ENCODE data around the gene POLDIP3. TPM values are rescaled to one million over a fixed set of nuclear protein-coding genes. Genes with fewer than 3 reads are reported as not detected.
"Not testable (repeated sequence)": the region's sequence is repeated elsewhere in the genome, so short reads cannot be mapped to it uniquely, and the experiment has no call there.

The POLDIP3 gene
- polyA plus RNA-seq, 1 donor: 54.9 TPM

DNA sequence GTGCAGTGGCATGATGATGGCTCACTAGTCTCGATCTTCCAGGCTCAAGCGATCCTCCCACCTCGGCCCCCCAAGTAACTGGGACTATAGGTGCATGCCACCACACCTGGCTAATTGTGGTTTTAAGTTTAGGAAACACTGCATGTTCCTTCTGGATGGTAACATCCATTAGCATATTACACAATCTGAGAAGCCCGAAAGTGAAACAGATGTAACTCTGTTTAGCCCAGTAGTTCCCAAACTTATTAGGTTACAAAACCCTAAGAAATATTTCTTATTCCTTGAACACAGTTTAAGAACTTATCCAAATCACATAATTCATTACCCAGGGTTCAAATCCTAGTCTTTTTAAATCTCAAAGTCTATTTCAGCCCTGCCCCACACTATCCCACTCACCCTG is 28.3 kb downstream of the POLDIP3 start:
- no peak for DNase-seq (ENCODE audit: low read depth)

DNA sequence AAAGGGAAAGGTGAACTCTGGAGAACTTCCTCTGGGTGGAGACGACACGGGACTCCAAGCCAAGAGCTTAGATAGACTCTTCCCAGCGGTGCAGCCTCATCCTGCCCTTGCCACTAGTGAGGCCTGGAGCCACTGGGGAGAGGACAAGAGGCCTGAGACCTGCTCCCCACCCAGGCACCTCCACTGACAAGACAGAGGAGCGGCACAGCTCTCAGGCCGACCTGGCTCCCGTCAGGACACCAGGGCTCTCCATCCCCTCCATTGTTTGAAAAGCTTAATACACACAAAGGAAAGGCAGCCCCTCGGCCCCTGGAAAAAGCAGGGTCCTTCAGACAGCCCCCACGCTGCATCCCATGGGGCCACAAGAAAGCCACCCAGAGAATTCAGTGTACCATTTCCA is 29.6 kb downstream of the POLDIP3 start:
- DNase-seq (ENCODE audit: low read depth): no peak

DNA sequence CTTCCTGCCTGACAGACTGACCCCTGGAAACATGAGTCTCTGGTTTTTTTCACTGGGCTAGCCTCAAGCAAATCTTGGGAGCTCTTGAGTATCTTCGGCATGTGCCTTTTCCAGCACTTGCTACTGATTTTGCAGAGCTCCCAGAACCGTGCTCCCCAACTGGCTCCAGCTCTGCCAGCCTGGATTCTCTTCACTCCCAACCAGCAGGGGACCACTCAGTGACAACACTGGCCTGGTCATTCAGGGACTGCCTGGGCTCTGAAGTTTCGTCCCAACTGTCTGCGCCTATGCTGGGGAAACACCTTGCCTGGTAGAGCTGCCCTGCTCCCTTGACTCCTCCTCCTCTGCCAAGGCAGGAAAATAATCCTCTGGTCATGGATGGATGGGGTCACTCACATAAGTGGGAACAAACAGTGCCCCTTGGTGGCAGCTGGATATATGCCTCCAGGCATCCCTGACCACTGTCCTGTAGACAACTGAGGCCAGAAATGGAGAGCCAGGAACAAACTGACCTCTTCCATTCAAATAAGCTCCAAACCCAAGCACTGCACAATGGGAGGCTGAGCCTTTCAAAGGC is 30.2 kb downstream of the POLDIP3 start:
- DNase-seq (ENCODE audit: low read depth): no peak

DNA sequence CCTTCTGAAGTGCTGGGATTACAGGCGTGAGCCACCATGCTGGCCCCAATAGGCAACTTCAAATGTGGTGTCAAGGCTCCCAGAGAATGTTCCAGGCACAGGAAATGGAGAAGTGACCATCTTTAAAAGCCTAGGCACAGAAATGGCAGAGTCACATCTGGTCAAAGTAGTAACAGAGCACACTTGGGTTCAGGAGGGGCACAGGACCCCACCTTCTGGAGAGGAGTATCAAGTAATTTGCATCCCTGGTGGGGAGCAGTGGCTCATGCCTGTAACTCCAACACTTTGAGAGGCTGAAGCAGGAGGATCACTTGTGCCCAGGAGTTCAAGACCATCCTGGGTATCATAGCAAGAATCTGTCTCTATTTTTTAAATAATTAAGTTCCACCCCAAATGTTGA is 31.7 kb downstream of the POLDIP3 start:
- DNase-seq (ENCODE audit: low read depth): no peak

DNA sequence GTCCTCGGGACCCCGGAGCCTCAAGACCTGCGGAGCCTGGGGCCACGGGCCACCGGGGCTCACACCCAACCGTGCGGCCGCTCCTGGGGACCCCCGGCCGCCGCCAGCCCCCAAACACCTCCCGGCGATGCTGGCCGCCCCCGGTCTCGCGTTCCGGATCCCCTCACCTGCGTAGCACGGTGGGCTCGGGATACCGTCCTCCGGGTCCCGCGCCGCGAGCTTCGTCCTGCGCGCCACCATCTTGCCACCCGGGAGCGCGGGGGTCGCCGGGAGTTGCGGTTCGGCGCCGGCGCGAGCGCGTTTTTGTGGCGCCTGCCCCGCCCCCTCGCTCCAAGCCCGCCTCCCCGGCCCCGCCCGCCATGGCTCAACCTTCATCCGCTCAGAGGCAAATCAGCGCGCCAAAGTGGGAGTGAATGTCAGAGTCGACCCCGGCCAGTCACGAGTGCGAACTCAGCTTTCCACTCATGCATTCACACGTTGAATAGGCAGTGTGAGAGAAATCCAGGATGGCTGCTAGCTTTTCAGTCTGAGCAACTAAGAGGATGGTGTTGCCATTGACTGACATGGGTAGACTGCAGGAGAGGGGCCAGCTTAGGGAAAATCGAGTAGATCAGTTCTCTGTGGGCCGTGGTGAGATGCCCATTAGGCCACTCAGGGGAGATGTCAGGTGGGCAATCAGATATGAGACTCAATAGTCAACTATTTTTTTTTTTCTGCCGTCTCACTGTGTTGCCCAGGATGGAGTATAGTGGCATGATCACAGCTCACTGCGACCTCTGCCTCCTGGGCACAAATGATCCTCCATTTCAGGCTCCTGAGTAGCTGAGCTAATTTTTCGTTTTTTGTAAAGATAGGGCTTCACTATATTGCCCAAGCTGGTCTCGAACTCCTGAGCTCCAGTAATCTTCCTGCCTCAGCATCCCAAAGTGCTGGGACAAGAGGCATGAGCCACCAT is 32.6 kb downstream of the POLDIP3 start:
- DNase-seq (ENCODE audit: low read depth): peak; percentile 34

DNA sequence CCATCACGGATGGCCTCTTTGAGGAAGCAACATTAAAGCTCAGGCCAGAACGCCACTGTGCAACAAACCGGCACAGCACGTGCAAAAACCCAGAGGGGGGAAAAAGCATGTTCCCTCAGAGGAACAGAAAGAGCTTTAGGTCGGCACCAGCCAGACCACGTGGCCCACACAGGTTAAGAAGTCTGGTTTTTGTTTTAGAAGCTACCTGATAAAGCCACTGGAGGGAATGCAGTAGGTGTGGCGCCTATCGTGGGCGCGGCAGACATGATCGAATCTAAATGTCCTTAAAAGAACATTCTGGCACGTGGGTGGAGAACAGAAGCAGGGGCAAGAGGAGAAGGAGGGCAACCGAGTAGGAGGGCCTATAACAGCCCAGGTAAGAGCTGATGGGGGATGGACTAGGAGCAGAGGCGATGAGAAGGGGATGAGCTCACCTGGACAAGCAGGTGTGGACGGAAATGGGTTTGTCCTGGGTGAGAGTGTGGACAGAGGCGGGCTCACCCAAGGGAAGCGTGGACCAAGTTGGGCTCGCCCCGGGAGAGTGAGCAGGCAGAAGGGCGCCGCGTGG is 33.4 kb downstream of the POLDIP3 start:
- DNase-seq (ENCODE audit: low read depth): not testable (repeated sequence)

DNA sequence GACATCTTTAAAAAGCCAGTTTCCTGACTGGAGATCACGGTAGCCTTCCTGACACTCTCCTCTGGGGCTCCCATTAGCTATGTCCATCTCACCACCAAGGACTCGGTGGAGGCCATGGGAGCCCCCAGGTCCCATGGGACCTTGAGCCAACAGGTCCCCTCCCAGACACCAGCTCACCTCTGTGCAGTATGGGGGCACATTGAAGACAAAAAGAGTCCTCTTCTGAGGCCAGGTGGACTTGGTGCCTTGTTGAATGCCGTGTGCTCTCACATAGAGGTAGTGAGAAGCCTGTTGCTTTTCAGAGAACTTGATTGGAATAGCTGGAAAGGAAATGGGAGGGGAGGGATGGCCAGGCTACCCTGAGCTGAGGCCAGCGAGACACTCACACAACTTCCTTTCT is 34.6 kb downstream of the POLDIP3 start:
- DNase-seq (ENCODE audit: low read depth): not testable (repeated sequence)

DNA sequence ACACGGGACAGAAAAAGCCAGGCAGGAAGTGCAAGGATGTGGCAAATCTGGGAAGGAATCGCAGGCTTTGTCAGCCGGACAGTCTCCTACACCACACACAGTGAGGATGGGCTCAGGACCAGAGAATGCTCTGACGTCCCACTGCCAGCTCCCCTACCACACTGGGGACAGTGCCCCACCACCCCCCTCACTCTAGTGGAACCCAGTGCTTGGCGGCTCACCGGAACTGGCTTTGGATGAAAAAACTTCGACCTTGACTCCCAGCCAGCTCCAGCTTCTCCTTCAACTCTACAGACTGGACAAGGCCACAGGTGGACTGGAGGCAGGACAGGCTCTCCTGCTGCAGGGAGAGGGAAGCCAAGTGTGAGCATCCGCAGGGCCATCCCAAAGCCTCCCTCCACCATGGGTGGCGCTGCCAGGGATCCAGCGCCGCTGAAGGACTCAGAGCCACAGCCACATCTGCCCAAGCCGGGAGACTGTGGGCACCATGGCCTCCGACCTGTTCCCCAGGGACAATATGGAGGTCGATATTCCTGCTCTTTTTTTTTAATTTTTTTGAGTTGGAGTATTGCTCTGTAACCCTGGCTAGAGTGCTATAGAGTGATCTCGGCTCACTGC is 37.0 kb downstream of the POLDIP3 start:
- no peak for DNase-seq (ENCODE audit: low read depth)

DNA sequence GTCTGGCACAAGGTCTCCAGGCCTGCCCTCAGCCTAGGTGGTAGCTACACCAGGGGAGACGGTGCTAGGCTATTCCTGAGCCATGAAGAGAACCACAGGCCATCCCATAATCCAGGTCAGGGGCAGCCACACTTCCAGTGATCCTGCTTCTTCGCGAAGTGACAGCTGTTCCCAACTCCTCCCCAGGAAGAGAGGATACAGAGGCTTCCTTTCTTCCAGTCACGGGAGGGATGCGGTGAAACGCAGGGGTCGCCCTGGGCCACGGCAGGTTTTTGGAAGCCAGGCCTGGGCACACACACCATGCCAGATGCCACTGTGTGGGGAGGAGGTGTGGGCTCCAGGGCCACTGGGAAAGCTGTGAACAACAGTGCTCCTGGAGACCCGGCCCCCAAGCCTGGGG is 37.5 kb downstream of the POLDIP3 start:
- not testable (repeated sequence) for DNase-seq (ENCODE audit: low read depth)

DNA sequence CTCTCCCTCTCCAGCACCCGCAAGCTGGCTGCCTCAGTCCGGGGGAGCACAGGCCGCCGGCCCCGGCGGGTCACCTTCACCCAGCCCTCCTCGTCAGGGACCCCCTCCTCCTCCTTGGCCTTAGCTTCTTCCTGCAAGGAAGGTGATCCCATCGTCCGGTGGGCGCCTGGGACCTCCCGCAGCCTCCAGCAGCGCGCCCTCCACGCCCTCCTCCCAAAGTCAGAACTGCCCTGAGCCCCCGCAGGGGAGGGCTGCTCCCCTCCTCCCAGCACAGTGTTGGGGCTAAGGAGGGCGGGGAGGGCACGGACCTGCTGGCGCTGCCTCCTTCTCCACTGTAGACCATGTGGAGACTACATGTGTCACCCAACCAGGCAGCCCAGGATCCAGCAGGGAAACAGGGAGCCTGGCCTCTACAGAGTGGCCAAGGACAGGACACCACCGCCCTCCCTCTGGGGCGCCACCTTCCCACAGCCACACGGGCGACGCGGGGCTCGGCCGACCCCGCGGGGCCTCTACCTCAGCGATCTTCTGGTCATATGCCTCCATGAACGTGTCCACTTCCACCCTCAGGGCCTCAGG is 38.6 kb downstream of the POLDIP3 start:
- DNase-seq (ENCODE audit: low read depth): not testable (repeated sequence)

DNA sequence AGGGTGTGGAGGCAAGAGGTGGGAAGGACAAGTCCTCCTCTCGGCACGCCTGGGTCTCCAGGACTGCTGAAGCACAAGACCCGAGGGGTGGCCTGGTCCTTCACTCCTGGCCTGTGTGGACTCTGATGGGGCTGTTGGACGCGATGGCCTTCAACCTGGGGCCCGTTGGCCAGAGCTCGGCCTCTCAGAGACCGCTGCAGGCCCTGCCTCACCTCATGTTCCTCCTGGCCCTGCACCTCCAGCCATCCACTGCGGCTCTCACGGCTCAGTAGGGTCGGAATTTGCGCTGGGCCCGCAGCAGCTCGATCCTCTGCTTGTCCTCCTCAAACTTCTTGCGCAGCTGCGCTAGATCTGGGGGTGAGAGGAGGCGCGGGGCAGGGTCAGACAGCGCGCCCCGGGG is 40.2 kb downstream of the POLDIP3 start:
- DNase-seq (ENCODE audit: low read depth): not testable (repeated sequence)

DNA sequence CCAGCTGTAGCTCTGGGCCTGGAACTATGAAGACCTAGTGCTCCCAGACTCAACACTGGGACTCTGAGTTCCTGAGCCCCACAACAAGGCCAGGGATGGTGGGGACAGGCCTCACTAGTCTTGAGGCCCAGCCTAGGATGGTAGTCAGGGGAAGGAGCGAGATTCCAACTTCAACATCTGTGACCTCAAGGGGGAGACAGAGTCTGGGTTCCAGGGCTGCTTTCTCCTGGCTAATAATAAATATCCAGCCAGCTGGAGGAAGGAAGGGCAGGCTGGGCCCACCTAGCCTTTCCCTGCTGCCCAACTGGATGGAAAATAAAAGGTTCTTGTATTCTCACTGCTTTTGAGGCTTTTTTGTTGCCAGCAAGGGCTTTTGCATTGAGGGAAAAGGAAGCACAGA is 40.6 kb downstream of the POLDIP3 start:
- not testable (repeated sequence) for DNase-seq (ENCODE audit: low read depth)

DNA sequence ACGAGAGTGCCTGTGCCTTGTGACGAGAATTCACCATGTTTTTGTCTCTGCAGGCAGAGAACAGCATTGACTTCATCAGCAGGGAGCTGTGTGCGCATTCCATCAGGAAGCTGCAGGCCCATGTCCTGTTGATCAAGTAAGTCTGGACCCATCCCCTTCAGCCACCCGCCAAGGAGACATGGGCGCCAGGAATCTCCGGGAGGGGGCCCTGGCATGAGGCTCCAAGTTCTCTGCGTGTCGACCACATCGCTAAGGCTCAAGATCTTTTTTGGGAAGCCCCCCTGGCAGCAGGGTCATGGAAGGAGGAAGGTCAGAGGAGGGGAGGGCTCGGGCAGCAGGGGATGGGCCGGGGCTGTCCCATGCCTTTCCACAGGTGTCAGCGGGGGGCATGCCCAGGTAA is 43.6 kb downstream of the POLDIP3 start:
- DNase-seq (ENCODE audit: low read depth): not testable (repeated sequence)

DNA sequence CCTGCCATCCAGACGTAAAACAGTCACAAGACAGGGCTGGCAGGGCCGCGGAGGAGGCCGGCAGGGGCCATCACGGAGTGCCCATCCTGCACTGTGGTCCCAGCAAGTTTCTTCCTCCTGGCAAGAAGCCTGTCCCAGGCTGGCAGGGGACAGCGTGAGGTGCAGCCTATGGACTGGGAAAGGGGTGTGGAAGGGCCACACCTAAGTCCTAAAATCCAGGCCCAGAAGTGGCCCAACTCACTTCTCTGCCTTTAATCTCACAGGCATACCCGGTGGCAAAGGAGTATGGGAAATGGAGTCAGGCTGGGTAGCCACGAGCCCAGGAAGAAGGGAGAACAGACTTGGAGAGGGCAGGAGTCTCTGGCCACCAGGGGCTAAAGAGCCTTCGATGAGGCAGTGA is 44.1 kb downstream of the POLDIP3 start:
- DNase-seq (ENCODE audit: low read depth): not testable (repeated sequence)

DNA sequence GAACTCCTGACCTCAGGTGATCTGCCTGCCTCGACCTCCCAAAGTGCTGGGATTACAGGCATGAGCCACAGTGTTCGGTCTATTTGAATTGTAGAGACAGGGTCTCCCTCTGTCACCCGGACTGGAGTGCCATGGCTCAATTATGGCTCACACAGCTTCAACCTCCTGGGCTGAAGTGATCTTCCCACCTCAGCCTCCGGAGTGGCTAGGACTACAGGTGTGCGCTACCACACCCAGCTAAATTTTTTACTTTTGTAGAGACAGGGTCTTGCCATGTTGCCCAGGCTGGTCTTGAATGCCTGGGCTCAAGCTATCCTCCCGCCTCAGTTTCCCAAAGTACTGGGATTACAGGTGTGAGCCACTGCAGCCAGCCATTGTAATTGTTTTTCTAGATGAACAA is 46.7 kb downstream of the POLDIP3 start:
- not testable (repeated sequence) for DNase-seq (ENCODE audit: low read depth)

DNA sequence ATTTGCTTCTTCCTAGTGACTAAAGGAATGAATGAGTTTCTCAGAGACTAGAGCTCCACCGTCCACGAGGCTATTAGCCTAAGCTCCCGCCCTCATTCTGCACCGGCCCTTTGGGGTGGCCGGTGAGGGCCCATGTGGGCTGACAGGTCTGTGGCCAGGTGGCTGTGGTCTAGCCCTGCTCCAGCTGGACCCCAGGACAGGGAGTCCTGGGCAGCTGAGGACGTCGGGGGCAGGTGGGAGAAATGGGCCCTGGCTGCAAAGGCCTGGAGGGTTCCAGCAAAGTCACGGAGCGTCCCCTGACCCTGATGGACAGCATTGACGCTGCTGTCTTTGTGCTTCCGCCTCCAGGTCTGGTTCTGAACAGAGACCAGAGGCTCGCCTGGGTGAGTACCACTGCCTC is 48.7 kb downstream of the POLDIP3 start:
- no peak for DNase-seq (ENCODE audit: low read depth)

DNA sequence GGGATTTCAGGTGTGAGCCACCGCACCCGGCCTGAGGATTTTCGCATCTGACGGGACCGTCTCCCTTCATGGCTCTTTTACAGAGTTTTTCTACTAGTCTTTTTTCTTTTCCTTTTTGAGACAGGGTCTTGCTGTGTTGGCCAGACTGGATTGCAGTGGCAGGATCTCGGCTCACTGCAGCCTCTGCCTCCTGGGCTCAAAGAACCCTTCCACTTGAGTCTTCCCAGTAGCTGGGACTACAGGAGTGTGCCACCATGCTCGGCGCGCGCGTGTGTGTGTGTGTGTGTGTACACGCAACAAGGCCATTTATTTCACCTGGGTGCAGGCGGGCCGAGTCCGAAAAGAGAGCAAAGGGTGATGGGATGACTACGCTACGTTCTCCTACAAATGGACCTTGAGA is 50.0 kb downstream of the POLDIP3 start:
- DNase-seq (ENCODE audit: low read depth): no peak

DNA sequence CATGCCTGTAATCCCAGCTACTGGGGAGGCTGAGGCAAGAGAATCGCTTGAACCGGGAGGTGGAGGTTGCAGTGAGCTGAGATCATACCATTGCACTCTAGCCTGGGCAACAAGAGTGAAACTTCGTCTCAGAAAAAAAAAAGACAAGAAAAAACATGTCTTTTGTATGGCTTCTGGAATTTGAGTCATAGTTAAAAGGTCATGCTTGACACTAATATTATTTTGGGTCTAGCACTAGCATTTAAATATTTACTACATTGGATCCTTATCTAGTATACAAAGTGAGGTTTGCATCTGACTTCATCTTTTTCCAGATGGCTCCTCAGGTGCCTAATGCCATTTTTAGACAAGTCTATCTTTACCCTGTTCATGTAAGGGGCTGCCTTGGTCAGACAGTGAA is 50.7 kb downstream of the POLDIP3 start:
- DNase-seq (ENCODE audit: low read depth): not testable (repeated sequence)

DNA sequence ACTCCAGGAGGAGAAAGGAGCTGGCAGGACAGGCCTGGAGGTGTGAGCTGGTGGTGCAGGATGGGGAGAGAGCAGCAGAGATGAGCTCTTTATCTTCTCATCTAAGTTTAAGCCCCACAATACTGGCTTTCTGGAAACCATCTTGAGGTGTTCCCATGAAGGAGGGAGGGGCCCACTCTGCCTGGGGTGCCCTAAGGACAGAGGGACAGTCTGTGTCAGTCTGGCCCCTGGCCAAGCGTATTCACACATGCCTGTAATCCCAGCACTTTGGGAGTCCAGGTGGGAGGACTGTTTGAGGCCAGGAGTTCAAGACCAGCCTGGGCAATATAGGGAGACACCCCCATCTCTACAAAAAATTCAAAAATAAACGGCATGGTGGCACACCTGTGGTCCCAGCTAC is 52.0 kb downstream of the POLDIP3 start:
- DNase-seq (ENCODE audit: low read depth): no peak

DNA sequence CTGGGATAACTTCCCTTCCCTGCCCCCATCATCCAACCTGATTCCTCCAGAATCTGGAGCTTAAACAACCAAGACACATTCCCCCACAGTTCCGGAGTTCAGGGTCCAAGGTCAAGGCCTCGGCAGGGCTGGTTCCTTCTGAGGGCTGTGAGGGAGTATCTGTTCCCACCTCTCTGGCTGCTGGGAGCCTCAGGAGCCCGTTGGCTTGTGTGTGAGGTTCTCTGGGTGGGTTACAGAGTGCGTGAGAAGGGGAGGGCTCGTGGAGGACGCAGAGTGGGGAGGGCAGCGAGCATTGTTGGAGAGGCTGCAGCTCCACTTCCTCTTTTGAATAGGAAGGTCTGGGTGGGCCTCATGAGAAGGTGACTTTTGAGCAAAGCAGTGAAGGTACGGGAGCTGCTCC is 52.4 kb downstream of the POLDIP3 start:
- DNase-seq (ENCODE audit: low read depth): no peak

DNA sequence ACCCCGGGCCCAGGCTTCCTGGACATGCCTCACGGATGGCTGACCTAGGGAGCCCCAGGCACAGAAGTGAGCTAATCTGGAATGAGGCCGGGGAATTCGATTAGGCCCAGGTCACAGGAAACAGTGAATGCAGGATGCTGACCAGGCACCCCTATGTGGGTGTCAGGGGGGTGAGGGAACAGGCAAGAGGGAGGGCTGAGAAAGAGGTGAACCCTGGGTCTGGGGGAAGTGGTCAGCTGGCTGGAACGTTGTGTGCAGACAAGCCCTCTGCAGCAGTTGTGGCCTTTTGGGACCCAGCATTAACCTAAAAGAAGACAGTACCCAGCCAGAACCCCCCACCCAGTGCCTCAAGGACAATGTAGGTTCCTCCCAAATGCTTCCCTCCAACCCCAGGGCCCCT is 52.8 kb downstream of the POLDIP3 start:
- DNase-seq (ENCODE audit: low read depth): no peak

DNA sequence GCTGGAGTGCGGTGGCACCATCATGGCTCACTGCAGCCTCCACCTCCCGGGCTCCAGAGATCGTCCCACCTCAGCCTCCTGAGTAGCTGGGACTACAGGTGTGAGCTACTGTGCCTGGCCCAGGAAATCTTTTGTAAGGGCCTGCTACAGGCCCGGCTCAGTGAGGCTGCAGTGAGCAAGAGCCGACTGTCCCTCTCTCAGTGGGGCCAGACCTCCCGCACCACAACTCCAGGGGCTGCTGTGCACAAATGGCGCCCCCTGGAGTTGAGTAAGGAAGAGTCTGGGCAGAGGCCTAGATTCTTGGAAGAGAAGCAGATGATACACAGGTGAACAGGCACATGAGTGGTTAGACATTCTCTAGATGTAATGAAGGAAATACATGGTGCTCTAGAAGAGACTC is 53.9 kb downstream of the POLDIP3 start:
- no peak for DNase-seq (ENCODE audit: low read depth)

Measured in forelimb muscle (tissue), 1 donor.